ENCODE results near the gene PPFIA4. TPM values are rescaled to one million over a fixed set of nuclear protein-coding genes. Genes with fewer than 3 reads are reported as not detected.
A peak's percentile ranks its signal among the peaks of the same experiment; 100 is the strongest.
"Not testable (repeated sequence)": the region's sequence is repeated elsewhere in the genome, so short reads cannot be mapped to it uniquely, and the experiment has no call there.

The PPFIA4 gene
- total RNA-seq, 1 donor from 2014 or later, result 14.7 TPM

- Mint-ChIP-seq H3K36me3 (ENCODE audit: low read depth) (no peaks in the 10 kb centered on the region), H3K4me1 (ENCODE audit: low read depth) (no peaks in the 10 kb centered on the region), H3K27me3 (ENCODE audit: low read depth) (peaks cover 43% of the 10 kb centered on the region), H3K4me3 (ENCODE audit: unreplicated experiment) (no peak overlapping the region), H3K27ac (ENCODE audit: unreplicated experiment) (no peak overlapping the region), H3K9me3 (ENCODE audit: low read depth) (no peaks in the 10 kb centered on the region)
- TF ChIP-seq CTCF (IDR thresholded peaks at IDR 0.05), result peak; percentile 93
- DNase-seq (ENCODE audit: low spot score), result no peak
These were observed 27.2 kb upstream of the PPFIA4 start for GRCh38 chr1:202998836-202999750.

- no peaks in the 10 kb centered on the region for H3K36me3 Mint-ChIP-seq (ENCODE audit: low read depth)
These were observed 25.9 kb upstream of the PPFIA4 start for GRCh38 chr1:203000217-203000944.

GRCh38 chr1:203001986-203002385, 24.3 kb upstream of the PPFIA4 start:
- Mint-ChIP-seq H3K4me1 (ENCODE audit: low read depth) (peaks cover 10% of the 10 kb centered on the region), H3K4me3 (ENCODE audit: unreplicated experiment) (no peak overlapping the region), H3K27ac (ENCODE audit: unreplicated experiment) (no peak overlapping the region), H3K36me3 (ENCODE audit: low read depth) (no peaks in the 10 kb centered on the region), H3K9me3 (ENCODE audit: low read depth) (no peaks in the 10 kb centered on the region), H3K27me3 (ENCODE audit: low read depth) (peaks cover 17% of the 10 kb centered on the region)
- no peak for DNase-seq (ENCODE audit: low spot score)
- no peak for TF ChIP-seq CTCF (IDR thresholded peaks at IDR 0.05)

More at GRCh38 chr1:203000217-203000944, 25.9 kb upstream of the PPFIA4 start:
- Mint-ChIP-seq H3K4me1 (ENCODE audit: low read depth) (no peaks in the 10 kb centered on the region), H3K27ac (ENCODE audit: unreplicated experiment) (no peak overlapping the region), H3K4me3 (ENCODE audit: unreplicated experiment) (no peak overlapping the region), H3K27me3 (ENCODE audit: low read depth) (peaks cover 32% of the 10 kb centered on the region), H3K9me3 (ENCODE audit: low read depth) (no peaks in the 10 kb centered on the region)
- TF ChIP-seq CTCF (IDR thresholded peaks at IDR 0.05), result no peak
- DNase-seq (ENCODE audit: low spot score), result no peak

GRCh38 chr1:203002951-203003350, 23.3 kb upstream of the PPFIA4 start:
- no peaks in the 10 kb centered on the region for H3K36me3 Mint-ChIP-seq (ENCODE audit: low read depth)
- no peak for TF ChIP-seq CTCF (IDR thresholded peaks at IDR 0.05)
- no peak overlapping the region for H3K27ac Mint-ChIP-seq (ENCODE audit: unreplicated experiment)
- H3K9me3 Mint-ChIP-seq (ENCODE audit: low read depth), result no peaks in the 10 kb centered on the region
- DNase-seq (ENCODE audit: low spot score), result no peak
- H3K4me3 Mint-ChIP-seq (ENCODE audit: unreplicated experiment), result no peak overlapping the region
- peaks cover 13% of the 10 kb centered on the region for H3K4me1 Mint-ChIP-seq (ENCODE audit: low read depth)
- peaks cover 8% of the 10 kb centered on the region for H3K27me3 Mint-ChIP-seq (ENCODE audit: low read depth)

- not testable (repeated sequence) for DNase-seq (ENCODE audit: low spot score); H3K27me3 Mint-ChIP-seq (ENCODE audit: low read depth); H3K36me3 Mint-ChIP-seq (ENCODE audit: low read depth); H3K9me3 Mint-ChIP-seq (ENCODE audit: low read depth)
- peak overlapping the region; percentile 37 for H3K27ac Mint-ChIP-seq (ENCODE audit: unreplicated experiment)
- H3K4me3 Mint-ChIP-seq (ENCODE audit: unreplicated experiment), result peak overlapping the region; percentile 81
- peaks cover 25% of the 10 kb centered on the region for H3K4me1 Mint-ChIP-seq (ENCODE audit: low read depth)
These were observed 20.7 kb upstream of the PPFIA4 start for GRCh38 chr1:203005395-203006142.

Data from chondrocyte (in vitro differentiated cells).